Colonic mucosa (tissue), 4 donors: Measurements from ENCODE around the gene ITPK1. TPM values are rescaled to one million over a fixed set of nuclear protein-coding genes. Genes with fewer than 3 reads are reported as not detected.

ENCODE experiments used
- DNase-seq: peaks from one replicate; pipeline ENCODE4 v3.0.0-alpha.2; 2020
- H3K27ac ChIP-seq: fragments of 200-600 bp; one replicate; pipeline ENCODE4 v1.8.0; 2021
- H3K27me3 ChIP-seq: fragments of 200-600 bp; one replicate; pipeline ENCODE4 v1.8.0; 2021
- H3K36me3 ChIP-seq: fragments of 200-600 bp; one replicate; pipeline ENCODE4 v1.8.0; 2021
- H3K4me1 ChIP-seq: fragments of 200-600 bp; one replicate; pipeline ENCODE4 v1.8.0; 2021; ENCODE audit warnings: mild to moderate bottlenecking
- H3K4me3 ChIP-seq: fragments of 200-600 bp; one replicate; pipeline ENCODE4 v1.8.0; 2021
- H3K9ac ChIP-seq, 2 donors: one replicate each; pipeline ENCODE4 v1.7.0; 2013; ENCODE audit warnings: control low read depth in 2 of 2, low read depth in 2 of 2, low read length in 2 of 2
- H3K9me3 ChIP-seq: fragments of 200-600 bp; one replicate; pipeline ENCODE4 v1.8.0; 2021
- intact Hi-C: fragments of 100-400 bp; cut with DNase I; formaldehyde crosslinking; loops from one replicate; pipeline ENCODE4 v1.14.1; 2022
- total RNA-seq, 2 donors: library from RNA; stranded (reverse); fragmentation: NEBNext Ultra II Directional in 1 of 2; extraction: Animal tissue kit (Norgen Biotek cat#: 25700) in 1 of 2; gene quantifications; one replicate each; pipeline ENCODE4 v1.2.1, GENCODE V29; 2021
- TF ChIP-seq, protein P1 (sequence below): fragments of 200-600 bp; IDR thresholded peaks from one replicate; pipeline ENCODE4 v1.8.0; 2022; ENCODE audit warnings: antibody characterized with exemption, mild to moderate bottlenecking
- donor health status: healthy.
- donor health status: DM: no; HTN: no; CAD: no.
- donor health status: DM: no; HTN: no; CAD: no.

The ITPK1 gene
- total RNA-seq, 2 donors from 2014 or later, result 118 to 134 TPM

DNA sequence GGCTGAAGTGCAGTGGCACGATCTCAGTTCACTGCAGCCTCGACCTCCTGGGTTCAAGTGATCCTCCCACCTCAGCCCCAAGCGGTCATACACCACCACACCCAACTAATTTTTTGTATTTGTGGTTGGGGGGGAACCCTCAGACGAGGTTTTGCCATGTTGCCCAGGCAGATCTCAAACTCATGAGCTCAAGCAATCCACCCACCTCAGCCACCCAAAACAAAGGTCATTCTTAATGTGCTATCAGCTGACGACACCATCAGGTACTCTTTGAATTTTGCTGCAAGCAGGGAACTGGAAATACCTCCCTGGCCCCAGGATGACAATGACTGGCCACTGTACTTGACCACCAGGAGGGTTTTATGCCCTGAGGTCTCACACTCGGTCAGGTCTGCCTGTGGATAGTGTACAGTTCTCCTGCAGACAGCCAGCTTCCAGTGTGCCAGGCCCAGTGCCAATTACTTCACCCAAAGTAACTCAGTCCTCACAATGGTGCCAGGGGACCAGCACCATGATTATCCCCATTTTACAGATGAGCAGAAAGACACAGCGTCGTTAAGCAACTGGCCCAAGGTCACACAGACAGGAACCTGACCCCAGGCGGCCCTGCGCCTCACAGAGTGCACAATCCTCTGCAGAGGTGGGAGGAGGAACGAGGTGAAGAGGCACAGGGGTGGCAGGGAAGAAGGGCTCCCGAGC, 42.9 kb downstream of the ITPK1 start:
- TF ChIP-seq, protein P1, sequence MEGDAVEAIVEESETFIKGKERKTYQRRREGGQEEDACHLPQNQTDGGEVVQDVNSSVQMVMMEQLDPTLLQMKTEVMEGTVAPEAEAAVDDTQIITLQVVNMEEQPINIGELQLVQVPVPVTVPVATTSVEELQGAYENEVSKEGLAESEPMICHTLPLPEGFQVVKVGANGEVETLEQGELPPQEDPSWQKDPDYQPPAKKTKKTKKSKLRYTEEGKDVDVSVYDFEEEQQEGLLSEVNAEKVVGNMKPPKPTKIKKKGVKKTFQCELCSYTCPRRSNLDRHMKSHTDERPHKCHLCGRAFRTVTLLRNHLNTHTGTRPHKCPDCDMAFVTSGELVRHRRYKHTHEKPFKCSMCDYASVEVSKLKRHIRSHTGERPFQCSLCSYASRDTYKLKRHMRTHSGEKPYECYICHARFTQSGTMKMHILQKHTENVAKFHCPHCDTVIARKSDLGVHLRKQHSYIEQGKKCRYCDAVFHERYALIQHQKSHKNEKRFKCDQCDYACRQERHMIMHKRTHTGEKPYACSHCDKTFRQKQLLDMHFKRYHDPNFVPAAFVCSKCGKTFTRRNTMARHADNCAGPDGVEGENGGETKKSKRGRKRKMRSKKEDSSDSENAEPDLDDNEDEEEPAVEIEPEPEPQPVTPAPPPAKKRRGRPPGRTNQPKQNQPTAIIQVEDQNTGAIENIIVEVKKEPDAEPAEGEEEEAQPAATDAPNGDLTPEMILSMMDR, result no peak
- H3K4me1 ChIP-seq, result peaks cover 11% of the 10 kb centered on the region
- no peaks in the 10 kb centered on the region for H3K9me3 ChIP-seq
- DNase-seq, result no peak
- intact Hi-C loops, result no loop called here
- H3K36me3 ChIP-seq, result no peaks in the 10 kb centered on the region
- H3K9ac ChIP-seq, result peak overlapping the region in 1 of 2 donors; percentile 66
- H3K27me3 ChIP-seq, result no peaks in the 10 kb centered on the region
- H3K27ac ChIP-seq, result peak overlapping the region; percentile 66
- H3K4me3 ChIP-seq, result no peak overlapping the region

DNA sequence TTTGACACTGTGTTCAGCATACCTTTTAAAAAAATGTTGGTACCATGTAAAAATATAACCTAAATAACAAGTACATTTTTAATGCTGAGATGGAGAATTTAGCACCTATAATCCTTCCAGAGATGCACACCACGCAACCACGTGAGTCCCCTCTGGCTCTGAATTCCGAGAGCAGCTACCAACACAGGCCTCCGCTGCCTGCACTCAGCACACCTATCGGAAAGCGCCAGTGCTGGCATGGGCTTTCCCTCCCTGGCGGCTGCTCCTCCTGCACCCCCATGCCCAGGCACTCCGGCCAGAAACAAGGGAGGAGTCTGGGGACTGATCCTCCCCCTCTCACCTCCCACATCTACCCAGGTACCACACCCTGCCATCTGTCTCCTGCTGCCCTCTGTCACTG, 47.0 kb downstream of the ITPK1 start:
- Histone ChIP-seq H3K4me1 (peaks cover 9% of the 10 kb centered on the region), H3K9me3 (no peaks in the 10 kb centered on the region), H3K36me3 (no peaks in the 10 kb centered on the region), H3K9ac (no peak overlapping the region), H3K27me3 (no peaks in the 10 kb centered on the region), H3K4me3 (no peak overlapping the region), H3K27ac (no peak overlapping the region)
- TF ChIP-seq, protein P1, result no peak
- DNase-seq, result no peak
- intact Hi-C loops, result no loop called here

DNA sequence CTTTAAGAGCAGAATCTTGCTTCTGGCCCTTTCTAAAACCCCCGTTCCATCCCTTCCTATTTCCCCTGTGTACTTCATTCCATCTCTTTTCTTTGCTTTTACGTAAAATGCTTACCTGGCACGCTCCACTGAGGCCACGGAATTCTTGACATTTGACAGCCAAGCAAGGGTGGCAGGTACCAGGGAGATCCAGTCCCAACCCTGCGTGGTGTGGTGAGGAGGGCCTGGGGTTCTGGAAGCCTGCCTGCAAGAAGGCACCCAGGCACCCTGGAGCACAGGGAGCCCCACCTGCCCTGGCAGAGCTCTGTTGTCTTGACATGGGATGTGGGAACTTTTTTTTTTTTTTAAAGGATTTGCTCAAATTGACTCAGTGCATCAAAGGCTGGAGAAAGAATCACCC, 48.6 kb downstream of the ITPK1 start:
- Histone ChIP-seq H3K27me3 (no peaks in the 10 kb centered on the region), H3K4me3 (no peak overlapping the region), H3K9me3 (no peaks in the 10 kb centered on the region), H3K36me3 (no peaks in the 10 kb centered on the region), H3K4me1 (no peaks in the 10 kb centered on the region), H3K27ac (no peak overlapping the region), H3K9ac (no peak overlapping the region)
- TF ChIP-seq, protein P1, result no peak
- no peak for DNase-seq
- intact Hi-C loops, result no loop called here

DNA sequence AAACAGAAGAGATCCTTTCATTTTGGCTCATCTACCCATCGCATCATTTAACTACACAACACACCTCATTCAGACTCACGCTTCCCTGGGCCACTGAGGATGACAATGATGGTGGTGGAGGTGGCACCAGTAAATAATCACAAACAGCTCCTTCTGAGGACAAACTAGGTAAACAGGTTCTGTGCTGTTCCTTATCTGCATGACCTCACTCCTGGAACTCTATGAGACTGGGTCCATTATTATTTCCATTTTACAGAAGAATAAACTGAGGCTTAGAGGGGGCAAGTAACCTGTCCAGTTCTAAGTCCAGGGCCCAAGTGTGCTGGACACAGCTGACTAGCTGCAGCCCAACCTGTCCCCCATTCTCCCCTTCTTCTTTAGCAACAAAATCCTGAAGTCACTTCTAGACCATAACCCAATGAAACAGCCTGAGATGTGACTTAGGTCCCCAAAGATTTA, 50.4 kb downstream of the ITPK1 start:
- no peaks in the 10 kb centered on the region for H3K4me1 ChIP-seq
- no peak for DNase-seq
- H3K36me3 ChIP-seq, result no peaks in the 10 kb centered on the region
- H3K9ac ChIP-seq, result no peak overlapping the region
- H3K27me3 ChIP-seq, result no peaks in the 10 kb centered on the region
- H3K4me3 ChIP-seq, result no peak overlapping the region
- TF ChIP-seq, protein P1, result no peak
- no peak overlapping the region for H3K27ac ChIP-seq
- intact Hi-C loops, result no loop called here
- no peaks in the 10 kb centered on the region for H3K9me3 ChIP-seq

DNA sequence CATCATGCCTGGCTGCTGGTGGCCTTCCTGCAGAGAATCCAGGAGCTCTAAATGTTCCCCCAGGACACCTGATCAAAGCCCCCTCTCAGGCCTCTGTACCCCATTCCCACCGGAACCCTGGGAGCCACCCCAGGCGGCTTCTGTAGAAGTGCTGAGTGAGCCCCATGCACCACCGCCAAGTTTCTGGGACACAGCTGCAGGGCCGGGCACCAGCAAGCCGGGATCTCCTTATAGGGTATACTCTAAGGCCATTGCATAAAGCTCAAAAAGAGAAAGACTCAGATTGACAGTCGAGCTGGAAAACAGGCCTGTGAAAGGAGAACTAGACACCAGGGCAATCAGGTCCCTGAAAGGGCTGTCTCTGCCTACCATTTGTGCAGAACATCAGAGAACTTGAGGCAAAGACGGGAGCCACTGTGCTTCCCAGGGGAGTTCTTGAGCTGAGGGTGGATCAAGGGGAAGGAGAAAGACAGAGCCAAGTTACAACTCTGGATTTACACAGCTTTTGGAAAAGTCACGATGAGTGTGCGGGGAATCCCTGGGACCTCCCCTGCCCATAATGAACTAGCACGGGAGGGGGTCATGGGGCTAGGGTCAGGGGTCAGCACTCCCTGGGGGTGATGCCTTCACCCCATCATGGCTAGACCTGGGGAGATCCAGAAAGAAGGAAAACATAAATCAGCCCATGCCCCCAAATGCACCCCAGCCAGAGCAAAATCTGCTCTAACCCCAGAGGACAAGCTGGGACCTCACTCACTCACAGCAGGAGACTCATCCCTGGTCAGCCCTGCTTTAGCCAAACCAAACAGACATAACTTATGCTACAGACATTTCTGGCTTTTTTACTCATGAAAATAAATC, 51.1 kb downstream of the ITPK1 start:
- no peak overlapping the region for H3K4me3 ChIP-seq
- no peaks in the 10 kb centered on the region for H3K4me1 ChIP-seq
- no peaks in the 10 kb centered on the region for H3K36me3 ChIP-seq
- DNase-seq, result no peak
- TF ChIP-seq, protein P1, result no peak
- no peaks in the 10 kb centered on the region for H3K9me3 ChIP-seq
- no peak overlapping the region for H3K27ac ChIP-seq
- H3K27me3 ChIP-seq, result no peaks in the 10 kb centered on the region
- H3K9ac ChIP-seq, result no peak overlapping the region
- intact Hi-C loops, result no loop called here
